ENCODE results near the gene ARHGAP1.

The ARHGAP1 gene

GRCh38 chr11:46678741-46679130 lies 21.7 kb downstream of the ARHGAP1 start:
- H3K4me1 Mint-ChIP-seq: peaks cover 17% of the 10 kb centered on the region
- no peaks in the 10 kb centered on the region for H3K9me3 Mint-ChIP-seq
- H3K4me3 Mint-ChIP-seq: no peak overlapping the region
- TF ChIP-seq CTCF (IDR thresholded peaks at IDR 0.05; ENCODE audit: unreplicated experiment in 3 of 3): no peak
- H3K27me3 Mint-ChIP-seq (ENCODE audit: low read depth): no peaks in the 10 kb centered on the region
- H3K27ac Mint-ChIP-seq: no peak overlapping the region
- H3K36me3 Mint-ChIP-seq (ENCODE audit: low read depth): peaks cover 27% of the 10 kb centered on the region

GRCh38 chr11:46677991-46678740 lies 22.3 kb downstream of the ARHGAP1 start:
- H3K4me1 Mint-ChIP-seq: peaks cover 17% of the 10 kb centered on the region
- no peaks in the 10 kb centered on the region for H3K9me3 Mint-ChIP-seq
- no peaks in the 10 kb centered on the region for H3K27me3 Mint-ChIP-seq (ENCODE audit: low read depth)
- H3K27ac Mint-ChIP-seq: no peak overlapping the region
- no peak for TF ChIP-seq CTCF (IDR thresholded peaks at IDR 0.05; ENCODE audit: unreplicated experiment in 3 of 3)
- H3K4me3 Mint-ChIP-seq: no peak overlapping the region
- peaks cover 29% of the 10 kb centered on the region for H3K36me3 Mint-ChIP-seq (ENCODE audit: low read depth)

- peaks cover 23% of the 10 kb centered on the region for H3K4me1 Mint-ChIP-seq
- H3K27ac Mint-ChIP-seq: peak overlapping the region in 1 of 3 experiments; percentile 3
- H3K36me3 Mint-ChIP-seq (ENCODE audit: low read depth): peaks cover 37% of the 10 kb centered on the region
- H3K9me3 Mint-ChIP-seq: no peaks in the 10 kb centered on the region
- H3K27me3 Mint-ChIP-seq (ENCODE audit: low read depth): no peaks in the 10 kb centered on the region
- H3K4me3 Mint-ChIP-seq: no peak overlapping the region
- no peak for TF ChIP-seq CTCF (IDR thresholded peaks at IDR 0.05; ENCODE audit: unreplicated experiment in 3 of 3)
These were observed 23.2 kb downstream of the ARHGAP1 start for GRCh38 chr11:46677169-46677568.

- Mint-ChIP-seq H3K9me3 (no peaks in the 10 kb centered on the region), H3K4me1 (peaks cover 28% of the 10 kb centered on the region), H3K27ac (peak overlapping the region in 1 of 3 experiments; percentile 19), H3K27me3 (ENCODE audit: low read depth) (no peaks in the 10 kb centered on the region), H3K4me3 (no peak overlapping the region), H3K36me3 (ENCODE audit: low read depth) (peaks cover 43% of the 10 kb centered on the region)
- TF ChIP-seq CTCF (IDR thresholded peaks at IDR 0.05; ENCODE audit: unreplicated experiment in 3 of 3): no peak
These were observed 23.8 kb downstream of the ARHGAP1 start for GRCh38 chr11:46676436-46677158.

GRCh38 chr11:46675949-46676348 lies 24.5 kb downstream of the ARHGAP1 start:
- H3K27ac Mint-ChIP-seq: peak overlapping the region in 2 of 3 experiments; percentile 91 to 95
- no peaks in the 10 kb centered on the region for H3K27me3 Mint-ChIP-seq (ENCODE audit: low read depth)
- H3K9me3 Mint-ChIP-seq: no peaks in the 10 kb centered on the region
- peaks cover 48% of the 10 kb centered on the region for H3K36me3 Mint-ChIP-seq (ENCODE audit: low read depth)
- no peak for TF ChIP-seq CTCF (IDR thresholded peaks at IDR 0.05; ENCODE audit: unreplicated experiment in 3 of 3)
- H3K4me1 Mint-ChIP-seq: peaks cover 28% of the 10 kb centered on the region
- H3K4me3 Mint-ChIP-seq: no peak overlapping the region

All from nephron (organoid).